DMS79 (cell line): ENCODE measurements around the gene SOX6.
"Not testable (repeated sequence)": the region's sequence is repeated elsewhere in the genome, so short reads cannot be mapped to it uniquely, and the experiment has no call there.

Source experiments
- DNase-seq: peaks from one replicate; lab custom pipeline; 2025; lab: John Stamatoyannopoulos, UW

SOX6 gene

GRCh38 chr11:16148301-16148931 is 207.9 kb downstream of the SOX6 start:
- no peak for DNase-seq

- DNase-seq, result not testable (repeated sequence)
Measured at GRCh38 chr11:16146980-16147379, 209.4 kb downstream of the SOX6 start.

DNA sequence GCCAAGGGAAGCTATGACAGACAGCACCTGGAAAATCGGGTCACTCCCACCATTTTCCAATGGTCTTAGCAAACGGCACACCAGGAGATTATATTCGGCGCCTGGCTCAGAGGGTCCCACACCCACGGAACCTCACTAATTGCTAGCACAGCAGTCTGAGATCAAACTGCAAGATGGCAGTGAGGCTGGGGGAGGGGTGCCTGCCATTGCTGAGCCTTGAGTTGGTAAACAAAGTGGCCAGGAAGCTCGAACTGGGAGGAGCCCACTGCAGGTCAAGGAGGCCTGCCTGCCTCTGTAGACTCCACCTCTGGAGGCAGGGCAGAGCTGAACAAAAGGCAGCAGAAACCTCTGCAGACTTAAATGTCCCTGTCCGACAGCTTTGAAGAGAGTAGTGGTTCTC is 214.7 kb downstream of the SOX6 start:
- DNase-seq, result not testable (repeated sequence)

DNA sequence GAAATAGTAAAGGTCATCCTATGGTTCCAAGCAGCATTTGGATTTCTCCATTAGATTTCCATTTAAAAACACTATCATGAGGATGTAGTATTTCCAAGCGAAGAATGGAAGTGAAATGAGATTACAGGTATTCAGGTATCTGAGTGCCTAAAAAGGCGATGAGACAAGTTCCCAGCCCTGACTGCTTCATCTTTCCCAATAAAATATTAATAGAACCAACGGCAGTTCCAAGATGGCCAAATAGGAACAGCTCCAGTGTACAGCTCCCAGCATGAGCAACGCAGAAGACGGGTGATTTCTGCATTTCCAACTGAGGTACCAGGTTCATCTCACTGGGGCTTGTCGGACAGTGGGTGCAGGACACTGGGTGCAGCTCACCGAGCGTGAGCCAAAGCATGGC is 215.2 kb downstream of the SOX6 start:
- DNase-seq, result not testable (repeated sequence)

GRCh38 chr11:16136792-16137390 is 219.5 kb downstream of the SOX6 start:
- no peak for DNase-seq

DNA sequence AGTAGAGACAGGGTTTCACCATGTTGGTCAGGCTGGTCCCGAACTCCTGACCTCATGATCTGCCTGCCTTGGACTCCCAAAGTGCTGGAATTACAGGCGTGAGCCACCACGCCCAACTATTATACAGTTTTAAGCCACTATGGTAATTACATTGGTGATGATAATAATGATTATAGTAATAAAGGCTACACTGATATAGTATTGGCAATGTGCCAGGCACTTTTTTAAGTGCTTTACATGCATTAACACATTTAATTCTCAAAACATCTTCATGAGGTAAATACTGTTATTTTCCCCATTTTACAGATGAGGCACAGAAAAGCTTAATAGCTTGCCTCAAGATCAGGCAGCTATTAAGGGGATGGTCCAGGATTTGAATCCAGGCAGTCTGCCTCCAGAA is 222.5 kb downstream of the SOX6 start:
- DNase-seq, result no peak

- DNase-seq, result no peak
Measured at GRCh38 chr11:16127732-16128131, 228.6 kb downstream of the SOX6 start.

DNA sequence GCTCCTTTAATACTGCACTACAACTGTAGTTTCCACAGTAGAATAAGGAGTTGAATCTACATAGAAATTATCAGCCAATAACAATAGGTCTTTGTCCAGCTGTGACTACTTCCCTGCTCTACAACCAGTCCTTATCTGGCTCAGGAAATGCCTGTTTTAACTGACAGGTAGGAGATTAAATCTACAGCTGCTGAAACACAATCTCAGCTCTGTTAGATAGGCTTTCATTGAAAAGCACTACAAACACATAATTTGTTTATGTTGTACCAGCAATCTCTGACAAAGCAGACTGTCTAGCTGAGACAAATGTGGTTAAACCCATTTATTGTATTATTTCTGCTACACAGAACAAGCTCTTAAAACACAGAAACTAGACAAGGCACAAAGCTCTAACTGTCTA is 230.0 kb downstream of the SOX6 start:
- no peak for DNase-seq

- DNase-seq, result no peak
Measured at GRCh38 chr11:16125796-16126195, 230.6 kb downstream of the SOX6 start.

DNA sequence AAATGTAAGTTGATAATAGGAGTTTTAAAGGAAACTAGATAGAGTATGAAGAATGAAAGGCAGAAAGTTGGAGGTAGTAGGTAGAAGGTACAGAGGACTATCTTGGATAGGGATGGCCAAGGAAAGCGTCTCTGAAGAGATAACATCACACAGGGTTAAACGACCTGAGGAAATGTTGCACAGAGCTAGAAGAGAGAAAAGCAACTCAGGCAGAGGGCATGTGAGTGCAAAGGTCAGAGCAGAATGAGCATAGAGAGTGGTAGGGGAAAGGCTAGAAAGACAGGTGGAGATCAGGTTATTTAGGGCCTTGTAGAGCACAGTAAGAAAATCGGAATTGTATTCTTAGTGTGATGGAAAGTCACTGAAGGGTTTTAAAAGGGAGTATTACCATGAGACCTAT is 232.0 kb downstream of the SOX6 start:
- no peak for DNase-seq

DNA sequence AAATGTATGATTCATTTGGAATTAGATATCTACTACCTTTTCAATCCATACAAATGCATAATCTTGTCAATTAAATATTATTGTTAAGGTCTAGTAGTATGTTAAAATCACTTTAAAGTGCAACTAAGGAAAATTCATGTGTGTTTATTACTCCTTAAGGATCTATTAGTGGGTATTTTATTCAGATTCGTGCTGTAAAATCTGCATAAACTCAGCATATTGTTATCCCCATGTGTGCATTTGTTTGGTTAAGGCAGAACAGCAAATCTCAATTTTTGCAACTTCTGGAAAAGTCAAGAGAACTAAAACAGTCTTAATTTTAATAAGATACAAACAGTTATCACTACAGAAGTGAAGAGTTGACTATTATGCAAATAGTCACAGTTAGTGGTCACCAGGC is 234.5 kb downstream of the SOX6 start:
- DNase-seq, result no peak

DNA sequence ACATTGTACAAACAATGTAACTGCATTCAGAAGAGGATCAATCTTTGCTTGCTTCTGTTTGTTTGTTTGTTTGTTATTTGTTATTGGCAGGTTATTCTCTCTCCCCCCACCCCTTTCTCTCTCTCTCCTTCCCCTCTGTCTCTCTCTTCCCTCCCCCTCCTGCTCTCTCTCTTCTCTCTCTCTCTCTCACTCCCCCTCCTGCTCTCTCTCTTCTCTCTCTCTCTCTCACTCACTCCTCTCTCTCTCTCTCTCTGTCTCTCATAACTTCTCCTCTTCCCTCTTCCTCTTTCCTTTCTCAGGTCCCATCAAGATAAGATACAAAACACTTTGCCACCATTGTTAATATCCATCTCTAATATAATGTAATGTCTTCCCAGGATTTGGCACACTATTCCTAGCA is 236.3 kb downstream of the SOX6 start:
- DNase-seq, result no peak

DNA sequence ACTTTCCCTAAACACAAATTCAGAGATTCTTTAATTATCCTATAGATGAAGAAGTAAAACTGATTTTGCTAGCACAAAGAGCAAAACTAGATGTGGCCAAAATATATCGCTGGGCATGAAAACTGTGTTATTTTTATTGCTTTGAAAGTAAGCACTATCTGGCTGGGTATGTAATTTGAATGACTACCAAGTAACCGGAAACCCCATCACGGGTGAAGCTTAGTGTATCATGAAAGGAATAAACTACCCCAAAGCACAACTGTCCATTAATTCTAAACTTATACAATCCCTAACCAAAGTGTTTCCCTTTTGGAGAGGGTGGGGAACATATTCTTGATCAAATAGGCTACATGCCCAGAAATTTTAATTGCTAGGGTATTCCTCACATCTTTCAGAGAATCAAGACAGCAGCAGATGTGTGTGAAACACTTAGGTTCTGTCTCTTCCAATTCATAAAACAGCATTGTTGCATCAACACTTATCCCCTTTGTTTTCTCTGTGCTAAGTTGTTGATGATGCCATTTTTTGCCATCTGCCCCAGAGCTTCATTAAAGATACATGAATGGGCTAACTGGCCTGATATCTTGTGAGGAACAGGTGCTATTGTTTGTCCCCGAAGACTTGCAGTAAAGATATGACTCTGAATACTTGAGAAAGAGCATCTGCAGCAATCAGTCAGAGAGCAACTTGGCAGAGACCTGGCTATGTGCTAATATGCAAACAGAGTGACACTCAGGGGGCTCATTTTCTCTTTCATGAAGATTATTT is 238.2 kb downstream of the SOX6 start:
- DNase-seq, result no peak

GRCh38 chr11:16114978-16115871 is 241.1 kb downstream of the SOX6 start:
- no peak for DNase-seq

GRCh38 chr11:16114431-16114830 is 241.9 kb downstream of the SOX6 start:
- no peak for DNase-seq

GRCh38 chr11:16111690-16112089 is 244.7 kb downstream of the SOX6 start:
- no peak for DNase-seq

DNA sequence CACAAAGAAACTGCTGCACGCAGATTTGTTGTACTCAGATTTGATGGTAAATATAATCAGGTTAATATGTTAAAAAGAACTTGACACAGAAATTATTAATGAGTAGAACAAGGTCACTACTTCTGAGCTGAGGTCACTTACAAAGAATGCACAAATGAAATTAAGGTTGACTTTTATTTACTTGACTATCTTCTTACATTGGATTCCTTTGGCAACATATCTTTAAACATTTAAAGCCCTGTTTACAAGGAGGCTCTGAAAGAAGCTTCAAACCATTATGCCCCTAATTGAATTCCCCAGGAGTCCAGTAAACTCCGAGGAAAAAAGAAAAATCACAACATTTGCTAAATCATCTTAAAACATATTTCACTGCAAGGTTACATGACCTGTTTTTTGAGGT is 245.5 kb downstream of the SOX6 start:
- DNase-seq, result no peak

DNA sequence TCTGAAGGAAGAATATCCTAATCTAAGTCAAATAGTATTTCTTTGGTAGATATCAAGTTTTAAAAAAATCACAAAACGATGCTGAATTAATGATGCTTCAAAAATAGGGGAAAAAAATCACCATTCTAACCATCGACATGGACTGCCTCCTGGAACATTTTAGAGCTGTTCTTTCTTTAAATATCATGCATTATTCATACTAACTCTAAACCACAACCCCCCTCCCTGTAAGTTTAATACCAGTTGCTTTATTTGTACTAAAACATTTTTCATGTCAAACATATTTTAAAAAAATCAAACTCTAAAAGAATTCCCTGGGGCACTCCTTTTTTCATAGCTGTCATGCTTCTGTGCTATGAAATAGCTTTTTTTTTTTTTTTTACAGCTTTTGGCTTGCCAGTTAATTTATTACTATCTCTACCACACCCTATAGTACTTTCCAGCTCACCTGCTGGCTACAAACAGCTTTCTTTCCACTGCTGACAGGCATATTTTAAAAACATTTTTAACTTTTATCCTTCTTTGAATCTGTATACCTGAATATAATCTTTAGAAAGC is 256.9 kb downstream of the SOX6 start:
- no peak for DNase-seq

DNA sequence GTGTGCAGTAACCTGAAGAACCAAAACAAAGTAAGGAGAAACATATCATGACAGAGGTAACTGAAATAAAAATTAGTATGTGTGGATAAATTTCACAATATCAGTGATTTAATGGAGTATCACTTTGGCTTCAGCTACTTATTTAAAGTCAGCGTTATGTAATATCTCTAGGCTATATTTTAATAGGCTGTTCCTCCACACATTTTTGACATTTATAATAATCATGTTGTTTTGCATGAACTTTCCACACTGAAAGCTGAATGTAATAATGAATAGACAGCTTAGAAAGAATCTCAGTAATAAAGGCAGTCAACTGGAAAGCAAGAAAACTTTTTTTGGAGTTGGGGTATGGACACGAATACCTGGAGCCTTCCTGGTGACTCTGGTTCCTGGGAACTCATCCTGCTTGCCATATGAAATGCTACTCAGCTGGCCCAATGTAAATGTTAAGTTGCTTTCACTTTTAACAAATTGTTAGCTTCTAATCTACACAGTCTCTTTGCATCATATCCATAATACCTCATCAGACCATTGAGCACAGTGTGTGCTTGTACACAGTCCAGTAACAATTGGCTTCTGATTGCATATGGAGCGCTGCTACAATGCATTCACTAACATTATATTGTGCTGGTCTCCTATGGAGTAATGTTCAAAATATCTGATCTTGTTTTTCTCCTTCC is 257.7 kb downstream of the SOX6 start:
- no peak for DNase-seq

GRCh38 chr11:16097543-16097942 is 258.8 kb downstream of the SOX6 start:
- peak; percentile 89 for DNase-seq

GRCh38 chr11:16096336-16096735 is 260.0 kb downstream of the SOX6 start:
- DNase-seq, result no peak
